Nephron progenitor cell (in vitro differentiated cells): ENCODE results near the gene HLA-DOA.

Source experiments
- DNase-seq: peaks from one replicate; pipeline ENCODE4 v3.0.0; 2021
- H3K27ac Mint-ChIP-seq: 2 replicates; pipeline ENCODE4 v1.8.0; 2021; ENCODE audit warnings: mild to moderate bottlenecking, moderate library complexity, mixed read lengths
- H3K27me3 Mint-ChIP-seq: 2 replicates; pipeline ENCODE4 v1.8.0; 2021; ENCODE audit warnings: mild to moderate bottlenecking, low read depth, mixed read lengths; ENCODE audit not compliant: poor library complexity
- H3K36me3 Mint-ChIP-seq: 2 replicates; pipeline ENCODE4 v1.8.0; 2021; ENCODE audit warnings: low read depth, mixed read lengths
- H3K4me1 Mint-ChIP-seq: 2 replicates; pipeline ENCODE4 v1.8.0; 2021; ENCODE audit warnings: mixed read lengths
- H3K4me3 Mint-ChIP-seq: 2 replicates; pipeline ENCODE4 v1.8.0; 2021; ENCODE audit warnings: mild to moderate bottlenecking, moderate library complexity, mixed read lengths
- H3K9me3 Mint-ChIP-seq: 2 replicates; pipeline ENCODE4 v1.8.0; 2021; ENCODE audit warnings: mild to moderate bottlenecking, moderate library complexity, mixed read lengths
- CTCF ChIP-seq: fragments of 200-600 bp; sonication (generic); IDR thresholded peaks from 2 replicates; pipeline ENCODE4 v1.5.0; 2021; ENCODE audit warnings: antibody characterized with exemption

Gene HLA-DOA

GRCh38 chr6:33014841-33015634 is 5.6 kb upstream of the HLA-DOA start:
- Mint-ChIP-seq H3K27ac (no peak overlapping the region), H3K27me3 (peaks cover 45% of the 10 kb centered on the region), H3K9me3 (no peaks in the 10 kb centered on the region), H3K36me3 (no peaks in the 10 kb centered on the region), H3K4me1 (peaks cover 25% of the 10 kb centered on the region), H3K4me3 (no peak overlapping the region)
- DNase-seq = peak; percentile 45
- TF ChIP-seq CTCF = peak; percentile 77

- TF ChIP-seq CTCF = no peak
- H3K36me3 Mint-ChIP-seq = no peaks in the 10 kb centered on the region
- DNase-seq = no peak
- H3K9me3 Mint-ChIP-seq = no peaks in the 10 kb centered on the region
- H3K4me3 Mint-ChIP-seq = no peak overlapping the region
- peaks cover 41% of the 10 kb centered on the region for H3K27me3 Mint-ChIP-seq
- peaks cover 37% of the 10 kb centered on the region for H3K4me1 Mint-ChIP-seq
- no peak overlapping the region for H3K27ac Mint-ChIP-seq
Observed at GRCh38 chr6:33013608-33014007, 4.2 kb upstream of the HLA-DOA start.

- Mint-ChIP-seq H3K4me3 (no peak overlapping the region), H3K36me3 (no peaks in the 10 kb centered on the region), H3K9me3 (no peaks in the 10 kb centered on the region), H3K27ac (no peak overlapping the region), H3K27me3 (peaks cover 31% of the 10 kb centered on the region), H3K4me1 (peaks cover 27% of the 10 kb centered on the region)
- TF ChIP-seq CTCF = no peak
- no peak for DNase-seq
Observed at GRCh38 chr6:33010356-33010755, 965 bp upstream of the HLA-DOA start.

GRCh38 chr6:33007831-33008400 is 1.5 kb downstream of the HLA-DOA start:
- Mint-ChIP-seq H3K4me3 (peak overlapping the region; percentile 83), H3K9me3 (no peaks in the 10 kb centered on the region), H3K27me3 (peaks cover 44% of the 10 kb centered on the region), H3K4me1 (peaks cover 19% of the 10 kb centered on the region), H3K36me3 (no peaks in the 10 kb centered on the region), H3K27ac (peak overlapping the region; percentile 47)
- no peak for DNase-seq
- no peak for TF ChIP-seq CTCF

GRCh38 chr6:33004940-33005339 is 4.5 kb downstream of the HLA-DOA start:
- no peaks in the 10 kb centered on the region for H3K9me3 Mint-ChIP-seq
- no peak overlapping the region for H3K4me3 Mint-ChIP-seq
- DNase-seq = no peak
- H3K36me3 Mint-ChIP-seq = no peaks in the 10 kb centered on the region
- H3K27ac Mint-ChIP-seq = no peak overlapping the region
- H3K4me1 Mint-ChIP-seq = peaks cover 23% of the 10 kb centered on the region
- peaks cover 69% of the 10 kb centered on the region for H3K27me3 Mint-ChIP-seq
- TF ChIP-seq CTCF = no peak

- DNase-seq = no peak
- no peak for TF ChIP-seq CTCF
- peaks cover 5% of the 10 kb centered on the region for H3K4me1 Mint-ChIP-seq
- no peak overlapping the region for H3K4me3 Mint-ChIP-seq
- H3K27ac Mint-ChIP-seq = no peak overlapping the region
- no peaks in the 10 kb centered on the region for H3K9me3 Mint-ChIP-seq
- H3K27me3 Mint-ChIP-seq = peaks cover 81% of the 10 kb centered on the region
- no peaks in the 10 kb centered on the region for H3K36me3 Mint-ChIP-seq
Observed at GRCh38 chr6:33001685-33002084, 7.7 kb downstream of the HLA-DOA start.
